ENCODE data around the gene NAA80.
A peak's percentile ranks its signal among the peaks of the same experiment; 100 is the strongest.

The NAA80 gene

DNA sequence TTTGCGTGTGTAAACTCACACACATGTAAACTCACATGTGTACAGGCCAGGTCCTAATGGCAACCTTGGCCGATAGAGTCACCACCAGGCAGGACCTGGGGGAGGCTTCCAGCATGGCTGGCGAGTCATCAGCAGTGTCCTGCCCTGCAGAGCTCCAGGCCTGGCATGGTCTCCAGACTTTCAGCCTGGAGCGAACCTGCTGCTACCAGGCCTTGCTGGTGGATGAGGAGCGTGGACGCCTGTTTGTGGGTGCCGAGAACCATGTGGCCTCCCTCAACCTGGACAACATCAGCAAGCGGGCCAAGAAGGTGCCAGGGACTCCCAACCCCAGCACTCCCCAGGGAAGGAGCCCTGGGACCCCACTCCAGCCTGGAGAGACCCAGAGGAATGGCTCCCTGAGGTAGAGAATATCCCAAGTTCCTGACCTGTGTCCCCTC is 29.2 kb downstream of the NAA80 start:
- TF ChIP-seq, protein P1, sequence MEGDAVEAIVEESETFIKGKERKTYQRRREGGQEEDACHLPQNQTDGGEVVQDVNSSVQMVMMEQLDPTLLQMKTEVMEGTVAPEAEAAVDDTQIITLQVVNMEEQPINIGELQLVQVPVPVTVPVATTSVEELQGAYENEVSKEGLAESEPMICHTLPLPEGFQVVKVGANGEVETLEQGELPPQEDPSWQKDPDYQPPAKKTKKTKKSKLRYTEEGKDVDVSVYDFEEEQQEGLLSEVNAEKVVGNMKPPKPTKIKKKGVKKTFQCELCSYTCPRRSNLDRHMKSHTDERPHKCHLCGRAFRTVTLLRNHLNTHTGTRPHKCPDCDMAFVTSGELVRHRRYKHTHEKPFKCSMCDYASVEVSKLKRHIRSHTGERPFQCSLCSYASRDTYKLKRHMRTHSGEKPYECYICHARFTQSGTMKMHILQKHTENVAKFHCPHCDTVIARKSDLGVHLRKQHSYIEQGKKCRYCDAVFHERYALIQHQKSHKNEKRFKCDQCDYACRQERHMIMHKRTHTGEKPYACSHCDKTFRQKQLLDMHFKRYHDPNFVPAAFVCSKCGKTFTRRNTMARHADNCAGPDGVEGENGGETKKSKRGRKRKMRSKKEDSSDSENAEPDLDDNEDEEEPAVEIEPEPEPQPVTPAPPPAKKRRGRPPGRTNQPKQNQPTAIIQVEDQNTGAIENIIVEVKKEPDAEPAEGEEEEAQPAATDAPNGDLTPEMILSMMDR (conservative IDR thresholded peaks at IDR 0.05), result no peak
- H3K27ac ChIP-seq, result no peak overlapping the region

DNA sequence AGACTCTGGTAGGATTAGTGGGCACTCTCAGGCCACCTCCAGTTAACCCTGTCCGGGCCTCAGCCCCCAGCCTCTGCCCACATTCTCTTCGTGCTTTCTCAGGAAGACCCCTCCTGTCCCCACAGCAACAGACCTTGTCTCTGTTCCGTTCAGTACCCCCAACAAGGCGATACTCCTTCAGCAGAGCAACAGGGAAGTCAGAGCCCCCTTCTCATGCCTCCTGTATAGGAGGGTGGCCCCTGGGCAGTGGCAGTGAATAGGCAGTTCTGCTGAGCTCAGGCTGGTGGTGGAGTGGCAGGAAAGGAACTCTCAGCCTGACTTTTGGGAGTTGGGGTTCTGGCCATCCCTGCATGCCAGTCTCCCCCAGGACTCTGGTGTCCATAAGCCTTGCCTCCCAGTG is 29.7 kb downstream of the NAA80 start:
- no peak overlapping the region for H3K27ac ChIP-seq

DNA sequence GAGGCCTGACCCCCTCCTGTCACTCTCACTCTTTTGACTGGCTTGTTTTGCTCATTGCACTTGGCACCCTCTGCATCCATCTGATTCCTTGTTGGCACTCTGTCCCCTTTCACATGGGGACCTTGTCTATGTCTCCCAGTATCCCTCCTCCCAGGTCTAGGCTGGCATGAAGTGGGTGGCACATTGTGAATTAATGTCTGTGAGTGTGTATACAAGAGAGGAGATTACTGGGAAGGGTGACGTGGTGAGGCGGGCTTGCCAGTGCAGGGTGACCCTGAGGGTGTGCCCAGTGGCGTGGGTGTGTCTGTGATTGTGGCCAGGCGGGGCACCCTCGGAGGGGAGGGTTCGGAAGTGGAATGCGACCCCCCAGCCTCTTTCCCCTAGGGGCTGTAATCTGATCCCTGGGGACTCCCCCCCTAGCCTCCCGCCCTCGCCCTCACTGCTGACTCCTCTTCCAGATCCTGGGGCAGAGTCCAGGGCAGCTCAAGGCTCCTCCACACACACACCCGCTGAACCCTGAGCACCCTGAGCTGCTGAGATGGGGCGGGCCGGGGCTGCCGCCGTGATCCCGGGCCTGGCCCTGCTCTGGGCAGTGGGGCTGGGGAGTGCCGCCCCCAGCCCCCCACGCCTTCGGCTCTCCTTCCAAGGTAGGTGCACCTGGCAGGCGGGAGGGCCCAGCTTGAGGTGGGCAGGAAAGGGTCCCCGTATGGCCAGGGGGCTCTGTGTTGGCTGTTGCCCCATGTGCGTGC is 30.3 kb downstream of the NAA80 start, which contains the start of gene SEMA3B:
Gene SEMA3B (plus strand): TSS at position 445 of the 749 bp plus-strand sequence. CDS start 94 bp downstream, at position 539.
- TF ChIP-seq, protein P1 (conservative IDR thresholded peaks at IDR 0.05), result no peak
- H3K27ac ChIP-seq, result no peak within 1 kb of the TSS

More for the DNA sequence above, 29.7 kb downstream of the NAA80 start:
- TF ChIP-seq, protein P1 (conservative IDR thresholded peaks at IDR 0.05), result no peak

DNA sequence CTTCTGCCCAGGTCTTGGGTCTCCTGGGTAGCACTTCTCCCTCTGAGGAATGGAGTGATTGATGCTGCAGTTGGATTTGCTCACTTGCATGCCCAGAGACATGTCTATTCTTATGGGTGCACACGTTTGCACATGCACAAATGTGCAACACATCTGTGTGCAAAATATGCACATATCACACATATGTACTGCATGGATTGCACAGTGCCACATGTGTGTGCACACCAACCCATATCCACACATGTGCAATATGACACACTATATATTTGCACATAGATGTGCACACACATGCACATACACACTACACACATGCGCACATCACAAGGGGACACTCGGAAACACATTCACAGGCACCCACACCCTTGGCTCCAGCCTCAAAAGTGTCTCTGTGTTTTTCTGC is 30.9 kb downstream of the NAA80 start:
- TF ChIP-seq, protein P1 (conservative IDR thresholded peaks at IDR 0.05), result no peak
- H3K27ac ChIP-seq, result no peak overlapping the region

DNA sequence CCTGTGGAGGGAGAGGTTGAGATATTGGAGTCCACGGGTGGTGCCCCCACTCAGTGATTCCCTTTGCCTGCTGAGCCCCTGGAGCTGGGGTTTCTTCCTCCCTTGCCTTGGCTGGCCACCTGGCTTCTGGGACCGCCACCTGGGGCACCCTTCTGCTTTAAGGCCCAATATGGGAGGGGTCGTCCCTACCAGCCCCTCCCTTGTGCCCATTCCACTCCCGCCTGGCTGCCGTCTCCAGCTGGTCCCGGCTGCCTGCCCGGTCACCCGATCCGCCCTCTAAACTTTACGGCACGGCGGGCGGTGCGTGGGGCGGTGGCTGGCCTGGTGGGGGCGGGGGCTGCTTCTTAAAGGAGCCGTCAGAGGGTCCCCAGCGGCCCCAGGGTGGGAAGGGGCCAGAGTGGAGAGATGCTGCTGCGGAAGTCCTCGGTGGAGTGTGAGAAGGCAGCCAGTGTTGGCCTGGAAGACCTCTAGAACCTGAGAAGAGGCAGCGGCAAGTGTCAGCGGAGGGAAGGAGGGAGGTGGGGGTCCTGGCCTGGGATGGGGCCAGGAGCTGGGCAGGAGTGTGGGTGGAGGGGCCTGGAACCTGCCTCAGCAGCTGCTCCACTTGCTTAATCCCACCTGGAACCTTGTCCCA is 31.8 kb downstream of the NAA80 start:
- TF ChIP-seq, protein P1 (conservative IDR thresholded peaks at IDR 0.05), result no peak
- H3K27ac ChIP-seq, result 0 out of 2 replicates have a peak overlapping the region, but pooled peaks have one; percentile 7

DNA sequence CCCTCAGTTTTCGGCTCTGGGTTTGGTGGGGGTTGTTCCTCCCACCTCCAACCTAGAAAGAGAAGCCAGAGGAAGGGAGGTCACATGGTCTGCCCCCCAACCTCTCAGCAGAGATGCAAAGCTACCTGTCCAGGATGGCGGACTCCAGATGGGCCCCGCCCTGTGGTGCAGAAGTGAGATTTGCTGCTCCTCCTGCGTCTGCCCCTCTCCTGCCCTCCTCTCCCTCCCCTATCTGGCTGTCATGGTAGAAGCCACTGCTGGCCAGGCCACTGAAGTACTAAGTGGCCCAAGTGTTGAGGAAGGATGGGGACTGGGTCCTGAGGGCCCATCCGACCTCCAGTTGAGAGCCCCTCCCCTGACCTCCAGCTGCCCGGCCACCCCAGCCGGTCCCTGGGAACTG is 32.4 kb downstream of the NAA80 start:
- TF ChIP-seq, protein P1 (conservative IDR thresholded peaks at IDR 0.05), result no peak
- no peak overlapping the region for H3K27ac ChIP-seq

DNA sequence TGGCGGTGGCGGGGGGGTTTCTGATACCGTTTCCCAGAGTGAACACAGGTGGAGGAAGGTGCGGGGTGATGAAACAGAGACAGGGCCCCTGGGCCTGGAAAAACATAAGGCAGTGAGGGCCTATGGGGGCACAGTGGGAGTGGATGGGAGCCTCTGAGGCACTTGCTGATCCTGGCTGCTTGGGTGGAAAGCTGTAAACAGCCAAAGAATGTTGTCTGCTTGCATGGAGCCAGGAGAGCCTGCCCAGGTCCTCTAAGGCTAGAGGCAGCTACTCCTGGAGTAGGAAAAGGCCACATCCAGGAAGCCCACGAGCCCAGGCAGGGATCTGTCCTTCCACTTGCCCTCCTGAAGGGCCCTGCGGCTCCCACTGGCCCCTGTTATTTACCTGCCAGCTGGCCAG is 33.2 kb downstream of the NAA80 start:
- H3K27ac ChIP-seq, result no peak overlapping the region

More for the DNA sequence above, 33.2 kb downstream of the NAA80 start:
- TF ChIP-seq, protein P1 (conservative IDR thresholded peaks at IDR 0.05), result no peak

Measured in VCaP (cell line).